Measurements from ENCODE around the gene GNPTG. TPM values are rescaled to one million over a fixed set of nuclear protein-coding genes. Genes with fewer than 3 reads are reported as not detected.

Gene GNPTG
- total RNA-seq, 2 donors from 2014 or later, result 99.6 to 132 TPM

- Histone ChIP-seq H3K4me1 (replicated peaks) (peaks cover 19% of the 10 kb centered on the region), H3K27ac (peak within 1 kb of the TSS; percentile 95 to 96), H3K4me3 (peak within 1 kb of the TSS; percentile 68 to 75), H3K36me3 (no peaks in the 10 kb centered on the region), H3K27me3 (replicated peaks; ENCODE audit: insufficient read depth) (no peaks in the 10 kb centered on the region), H3K9me3 (no peaks in the 10 kb centered on the region)
- intact Hi-C loops (cut with DNase I), result loop anchor here (5.0 to 10.0 kb wide), 2 partner anchors 56 to 113 kb away; partner anchors contain the start of gene UQCC4
- under 1% methylated on average over 53 of the region's 117 CpGs for WGBS
- TF ChIP-seq POLR2AphosphoS5 (IDR thresholded peaks at IDR 0.05) (peak; percentile 82), POLR2A (IDR thresholded peaks at IDR 0.05) (peak; percentile 49), CTCF (IDR thresholded peaks at IDR 0.05) (no peak)
- DNase-seq (ENCODE audit: low spot score), result peak; percentile 96
These were observed 42.5 kb upstream of the GNPTG start, which contains the start of gene UBE2I for GRCh38 chr16:1308977-1309885. Gene UBE2I, plus strand, starts transcription at chr16:1309636. Its CDS starts 4,395 bp downstream, at chr16:1314031.

GRCh38 chr16:1309888-1310831 lies 41.6 kb upstream of the GNPTG start:
- H3K36me3 ChIP-seq, result peaks cover 3 to 5% of the 10 kb centered on the region in 2 donors
- TF ChIP-seq POLR2A (IDR thresholded peaks at IDR 0.05) (no peak), POLR2AphosphoS5 (IDR thresholded peaks at IDR 0.05) (no peak)
- H3K4me1 ChIP-seq (replicated peaks), result peaks cover 19% of the 10 kb centered on the region
- intact Hi-C loops (cut with DNase I), result loop anchor here (5.0 to 10.0 kb wide), 2 partner anchors 55 to 112 kb away; partner anchors contain the start of gene UQCC4
- no peaks in the 10 kb centered on the region for H3K9me3 ChIP-seq
- H3K27ac ChIP-seq, result peak overlapping the region; percentile 95 to 96
- DNase-seq (ENCODE audit: low spot score), result no peak
- under 1% methylated on average over 45 of the region's 77 CpGs for WGBS
- H3K4me3 ChIP-seq, result peak overlapping the region; percentile 68 to 75
- H3K27me3 ChIP-seq (replicated peaks; ENCODE audit: insufficient read depth), result no peaks in the 10 kb centered on the region

- Histone ChIP-seq H3K4me1 (replicated peaks) (peaks cover 19% of the 10 kb centered on the region), H3K4me3 (peak overlapping the region; percentile 68 to 75), H3K27ac (peak overlapping the region in 1 of 2 donors; percentile 95), H3K36me3 (peaks cover 9 to 11% of the 10 kb centered on the region in 2 donors), H3K27me3 (replicated peaks; ENCODE audit: insufficient read depth) (no peaks in the 10 kb centered on the region), H3K9me3 (no peaks in the 10 kb centered on the region)
- intact Hi-C loops (cut with DNase I), result no loop called here
- no peak for TF ChIP-seq POLR2AphosphoS5 (IDR thresholded peaks at IDR 0.05)
- no peak for TF ChIP-seq POLR2A (IDR thresholded peaks at IDR 0.05)
- no peak for TF ChIP-seq CTCF (IDR thresholded peaks at IDR 0.05)
- no peak for DNase-seq (ENCODE audit: low spot score)
- WGBS, result under 1% methylated on average over 14 of the region's 14 CpGs
These were observed 40.9 kb upstream of the GNPTG start for GRCh38 chr16:1310832-1311200.

- 7% methylated on average over 9 of the region's 13 CpGs for WGBS
- no peak for DNase-seq (ENCODE audit: low spot score)
- Histone ChIP-seq H3K27me3 (replicated peaks; ENCODE audit: insufficient read depth) (no peaks in the 10 kb centered on the region), H3K4me3 (peak overlapping the region; percentile 68 to 75), H3K27ac (peak overlapping the region; percentile 2 to 22), H3K4me1 (replicated peaks) (peaks cover 19% of the 10 kb centered on the region), H3K36me3 (peaks cover 13 to 16% of the 10 kb centered on the region in 2 donors), H3K9me3 (no peaks in the 10 kb centered on the region)
- intact Hi-C loops (cut with DNase I), result no loop called here
- TF ChIP-seq POLR2AphosphoS5 (IDR thresholded peaks at IDR 0.05), result no peak
- TF ChIP-seq POLR2A (IDR thresholded peaks at IDR 0.05), result no peak
- TF ChIP-seq CTCF (IDR thresholded peaks at IDR 0.05), result no peak
These were observed 40.5 kb upstream of the GNPTG start for GRCh38 chr16:1311212-1311737.
